Measurements from ENCODE around the gene FBXL5. TPM values are rescaled to one million over a fixed set of nuclear protein-coding genes. Genes with fewer than 3 reads are reported as not detected.

Gene FBXL5, protein sequence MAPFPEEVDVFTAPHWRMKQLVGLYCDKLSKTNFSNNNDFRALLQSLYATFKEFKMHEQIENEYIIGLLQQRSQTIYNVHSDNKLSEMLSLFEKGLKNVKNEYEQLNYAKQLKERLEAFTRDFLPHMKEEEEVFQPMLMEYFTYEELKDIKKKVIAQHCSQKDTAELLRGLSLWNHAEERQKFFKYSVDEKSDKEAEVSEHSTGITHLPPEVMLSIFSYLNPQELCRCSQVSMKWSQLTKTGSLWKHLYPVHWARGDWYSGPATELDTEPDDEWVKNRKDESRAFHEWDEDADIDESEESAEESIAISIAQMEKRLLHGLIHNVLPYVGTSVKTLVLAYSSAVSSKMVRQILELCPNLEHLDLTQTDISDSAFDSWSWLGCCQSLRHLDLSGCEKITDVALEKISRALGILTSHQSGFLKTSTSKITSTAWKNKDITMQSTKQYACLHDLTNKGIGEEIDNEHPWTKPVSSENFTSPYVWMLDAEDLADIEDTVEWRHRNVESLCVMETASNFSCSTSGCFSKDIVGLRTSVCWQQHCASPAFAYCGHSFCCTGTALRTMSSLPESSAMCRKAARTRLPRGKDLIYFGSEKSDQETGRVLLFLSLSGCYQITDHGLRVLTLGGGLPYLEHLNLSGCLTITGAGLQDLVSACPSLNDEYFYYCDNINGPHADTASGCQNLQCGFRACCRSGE
- total RNA-seq (2014; rRNA removed; shearing (Covaris generic)), result 73.9 and 102 TPM in 2 replicates
- 43.5 and 50.5 TPM in 2 replicates for total RNA-seq (2022)
- Bru-seq, nascent RNA, result percentile 87 among the genes with signal in this experiment
- BruChase-seq, experiment 1, labeled RNA remaining after a 6-hour chase, result percentile 65 among the genes with signal in this experiment
- percentile 75 among the genes with signal in this experiment for BruChase-seq, experiment 2, labeled RNA remaining after a 2-hour chase
- long read RNA-seq, transcript FBXL5-201 (11 exons, 3,385 nt), result major isoform, 38 of 141 reads
- long read RNA-seq, partial matches to known transcripts, result 40 of 141 reads
- long read RNA-seq, other reads (novel, unspliced or antisense), result 60 of 141 reads

DNA sequence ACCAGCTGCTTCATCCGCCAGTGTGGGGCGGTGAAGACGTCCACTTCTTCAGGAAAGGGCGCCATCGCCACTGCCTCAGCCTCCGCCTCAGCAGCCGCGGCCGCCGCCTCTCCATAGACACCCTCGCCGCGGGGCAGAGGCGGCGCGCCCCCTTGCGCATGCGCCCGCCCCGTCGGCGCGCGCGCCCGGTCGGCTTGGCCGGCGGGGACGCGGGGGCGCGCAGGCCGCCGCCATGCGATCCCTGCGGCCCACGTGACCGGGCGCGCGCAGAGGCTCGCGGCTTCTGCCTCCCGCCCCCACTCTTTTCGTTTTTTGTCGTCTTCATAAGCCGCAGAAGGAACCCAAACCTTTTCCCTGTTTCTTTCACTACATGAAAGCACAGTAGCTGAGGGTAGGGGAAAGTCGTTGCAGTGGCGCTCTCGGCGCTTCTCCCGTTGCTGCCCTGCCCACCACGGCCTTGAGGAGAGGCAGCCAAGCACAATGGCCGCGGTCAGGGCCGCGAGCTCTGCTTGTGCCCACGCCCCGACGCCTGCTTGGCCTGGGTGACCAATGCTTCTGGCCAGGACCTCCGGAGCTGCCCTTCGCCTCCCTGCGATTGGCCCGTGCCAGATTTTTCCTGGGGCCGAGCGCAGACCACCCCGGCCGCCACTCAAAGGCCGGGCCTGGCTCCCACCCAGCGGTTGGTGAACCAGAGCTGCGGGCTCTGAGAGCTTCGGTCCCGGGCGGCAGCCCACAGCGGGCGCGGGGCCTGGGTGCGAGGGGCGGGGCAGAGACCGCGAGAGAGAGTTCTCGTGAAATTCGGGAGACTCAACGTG lies at the start of gene FBXL5:
Gene FBXL5, minus strand, starts transcription at position 135 of the 815 bp plus-strand sequence. Its CDS starts 70 bp downstream, at position 65.
- H3K9me2 ChIP-seq (ENCODE audit: insufficient read depth, low read length), result no peaks in the 10 kb centered on the region
- H3K79me2 ChIP-seq (ENCODE audit: insufficient read depth, low read depth, low read length), result peaks cover 42% of the 10 kb centered on the region
- H4K20me1 ChIP-seq (ENCODE audit: insufficient read depth, low read length), result no peaks in the 10 kb centered on the region; the same call in 1 of the 2 replicates
- peak within 1 kb of the TSS; percentile 87 for H2AFZ ChIP-seq (ENCODE audit: low read length)
- intact Hi-C loops (cut with micrococcal nuclease; ENCODE audit: unreplicated experiment), result loop anchor here (1.0 to 10.0 kb wide), 4 partner anchors 26 to 653 kb away; partner anchors contain the start of genes CPEB2, FAM200B and TAPT1
- peak within 1 kb of the TSS; percentile 68 for H3K27ac ChIP-seq (ENCODE audit: low read depth, low read length, poor library complexity, severe bottlenecking)
- peaks cover 14% of the 10 kb centered on the region; the same call in 1 of the 2 replicates for H3K36me3 ChIP-seq (ENCODE audit: insufficient read depth, low read length)
- H3K4me2 ChIP-seq (ENCODE audit: low read length), result peak within 1 kb of the TSS; percentile 100
- TF ChIP-seq, protein P1, sequence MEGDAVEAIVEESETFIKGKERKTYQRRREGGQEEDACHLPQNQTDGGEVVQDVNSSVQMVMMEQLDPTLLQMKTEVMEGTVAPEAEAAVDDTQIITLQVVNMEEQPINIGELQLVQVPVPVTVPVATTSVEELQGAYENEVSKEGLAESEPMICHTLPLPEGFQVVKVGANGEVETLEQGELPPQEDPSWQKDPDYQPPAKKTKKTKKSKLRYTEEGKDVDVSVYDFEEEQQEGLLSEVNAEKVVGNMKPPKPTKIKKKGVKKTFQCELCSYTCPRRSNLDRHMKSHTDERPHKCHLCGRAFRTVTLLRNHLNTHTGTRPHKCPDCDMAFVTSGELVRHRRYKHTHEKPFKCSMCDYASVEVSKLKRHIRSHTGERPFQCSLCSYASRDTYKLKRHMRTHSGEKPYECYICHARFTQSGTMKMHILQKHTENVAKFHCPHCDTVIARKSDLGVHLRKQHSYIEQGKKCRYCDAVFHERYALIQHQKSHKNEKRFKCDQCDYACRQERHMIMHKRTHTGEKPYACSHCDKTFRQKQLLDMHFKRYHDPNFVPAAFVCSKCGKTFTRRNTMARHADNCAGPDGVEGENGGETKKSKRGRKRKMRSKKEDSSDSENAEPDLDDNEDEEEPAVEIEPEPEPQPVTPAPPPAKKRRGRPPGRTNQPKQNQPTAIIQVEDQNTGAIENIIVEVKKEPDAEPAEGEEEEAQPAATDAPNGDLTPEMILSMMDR (conservative IDR thresholded peaks at IDR 0.05; ENCODE audit: low read length), result no peak
- no peak for TF ChIP-seq EZH2phosphoT487 (IDR thresholded peaks at IDR 0.05; ENCODE audit: borderline replicate concordance, low read depth, low read length)
- H3K4me3 ChIP-seq (ENCODE audit: low read depth, low read length, poor library complexity, severe bottlenecking), result peak within 1 kb of the TSS; percentile 92
- BruUV-seq (replicated peaks), result TSS peak; percentile 84
- POLR2A ChIA-PET, result interaction anchor here (0.9 to 7.1 kb wide), 8 partner anchors 8 to 26 kb away, joined by 3 to 67 read pairs (median 8); partner anchors contain the start of gene FAM200B
- H3K4me1 ChIP-seq (ENCODE audit: insufficient read depth, low read length, poor library complexity, severe bottlenecking), result peaks cover 48% of the 10 kb centered on the region
- DNase-seq (ENCODE audit: low spot score), result peak; percentile 92
- CTCF ChIA-PET (ENCODE audit: unreplicated experiment), result no interaction called here
- H3K9me3 ChIP-seq (ENCODE audit: low read length), result no peaks in the 10 kb centered on the region

DNA sequence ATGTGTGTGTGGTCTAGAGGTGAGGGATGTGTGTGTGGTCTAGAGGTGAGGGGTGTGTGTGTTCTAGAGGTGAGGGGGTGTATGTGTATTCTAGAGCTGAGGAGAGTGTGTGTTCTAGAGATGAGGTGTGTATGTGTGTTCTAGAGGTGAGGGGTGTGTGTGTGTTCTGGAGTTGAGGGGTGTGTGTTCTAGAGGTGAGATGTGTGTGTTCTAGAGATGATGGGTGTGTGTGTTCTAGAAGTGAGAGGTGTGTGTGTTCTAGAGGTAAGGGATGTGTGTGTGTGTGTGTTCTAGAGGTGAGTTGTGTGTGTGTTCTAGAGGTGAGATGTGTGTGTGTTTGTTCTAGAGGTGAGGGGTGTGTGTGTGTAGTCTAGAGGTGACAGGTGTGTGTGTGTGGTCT lies 49.0 kb upstream of the FBXL5 start:
- no TSS peak for BruUV-seq (replicated peaks)

More for the DNA sequence above, 49.0 kb upstream of the FBXL5 start:
- Histone ChIP-seq H3K4me2 (ENCODE audit: low read length) (no peak overlapping the region), H2AFZ (ENCODE audit: low read length) (no peak overlapping the region), H3K9me3 (ENCODE audit: low read length) (peaks cover 4% of the 10 kb centered on the region; the same call in 1 of the 2 replicates), H3K4me3 (ENCODE audit: low read depth, low read length, poor library complexity, severe bottlenecking) (no peak overlapping the region), H3K27ac (ENCODE audit: low read depth, low read length, poor library complexity, severe bottlenecking) (no peak overlapping the region), H3K4me1 (ENCODE audit: insufficient read depth, low read length, poor library complexity, severe bottlenecking) (peaks cover 6% of the 10 kb centered on the region), H3K36me3 (ENCODE audit: insufficient read depth, low read length) (no peaks in the 10 kb centered on the region), H4K20me1 (ENCODE audit: insufficient read depth, low read length) (no peaks in the 10 kb centered on the region), H3K9me2 (ENCODE audit: insufficient read depth, low read length) (no peaks in the 10 kb centered on the region), H3K79me2 (ENCODE audit: insufficient read depth, low read depth, low read length) (no peaks in the 10 kb centered on the region)
- ChIA-PET POLR2A (no interaction called here), CTCF (ENCODE audit: unreplicated experiment) (no interaction called here)
- DNase-seq (ENCODE audit: low spot score), result no peak
- intact Hi-C loops (cut with micrococcal nuclease; ENCODE audit: unreplicated experiment), result no loop called here
- TF ChIP-seq, protein P1 (conservative IDR thresholded peaks at IDR 0.05; ENCODE audit: low read length), result no peak
- no peak for TF ChIP-seq EZH2phosphoT487 (IDR thresholded peaks at IDR 0.05; ENCODE audit: borderline replicate concordance, low read depth, low read length)
